HG02973 (cell line): ENCODE data around the gene TRAPPC14.
A peak's percentile ranks its signal among the peaks of the same experiment; 100 is the strongest.
"Not testable (repeated sequence)": the region's sequence is repeated elsewhere in the genome, so short reads cannot be mapped to it uniquely, and the experiment has no call there.

Source experiments
- ATAC-seq: cut with Tn5 transposase; IDR thresholded peaks from one replicate; pipeline ENCODE4 v1.9.1; 2021; ENCODE audit warnings: moderate library complexity; ENCODE audit not compliant: unreplicated experiment

The TRAPPC14 gene, protein sequence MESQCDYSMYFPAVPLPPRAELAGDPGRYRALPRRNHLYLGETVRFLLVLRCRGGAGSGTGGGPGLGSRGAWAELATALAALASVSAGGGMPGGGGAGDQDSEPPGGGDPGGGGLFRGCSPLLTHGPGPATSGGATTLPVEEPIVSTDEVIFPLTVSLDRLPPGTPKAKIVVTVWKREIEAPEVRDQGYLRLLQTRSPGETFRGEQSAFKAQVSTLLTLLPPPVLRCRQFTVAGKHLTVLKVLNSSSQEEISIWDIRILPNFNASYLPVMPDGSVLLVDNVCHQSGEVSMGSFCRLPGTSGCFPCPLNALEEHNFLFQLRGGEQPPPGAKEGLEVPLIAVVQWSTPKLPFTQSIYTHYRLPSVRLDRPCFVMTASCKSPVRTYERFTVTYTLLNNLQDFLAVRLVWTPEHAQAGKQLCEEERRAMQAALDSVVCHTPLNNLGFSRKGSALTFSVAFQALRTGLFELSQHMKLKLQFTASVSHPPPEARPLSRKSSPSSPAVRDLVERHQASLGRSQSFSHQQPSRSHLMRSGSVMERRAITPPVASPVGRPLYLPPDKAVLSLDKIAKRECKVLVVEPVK

GRCh38 chr7:100158229-100159098 is at the start of gene TRAPPC14:
Gene TRAPPC14, minus strand, starts transcription at chr7:100158723. Its CDS starts 224 bp downstream, at chr7:100158499.
- peak; percentile 71 for ATAC-seq

DNA sequence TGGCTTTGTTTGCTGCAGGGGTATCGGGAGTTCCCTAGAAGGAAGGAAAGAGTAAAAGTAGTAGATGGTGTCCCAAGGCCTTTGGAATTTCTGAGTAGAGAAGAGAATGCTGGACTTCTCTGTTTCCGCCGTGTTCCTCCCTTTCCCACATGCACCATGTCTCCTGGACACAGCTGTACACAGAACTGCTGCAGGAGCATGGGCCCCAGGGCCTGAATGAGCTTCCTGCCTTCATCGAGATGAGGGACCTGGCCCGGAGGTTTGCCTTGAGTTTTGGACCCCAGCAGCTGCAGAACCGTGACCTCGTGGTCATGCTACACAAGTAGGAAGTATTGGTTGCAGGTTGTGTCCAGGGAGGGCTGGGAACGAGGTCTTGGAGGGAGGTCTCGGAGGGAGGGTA is 45.9 kb upstream of the TRAPPC14 start:
- no peak for ATAC-seq

GRCh38 chr7:100200693-100201092 is 42.2 kb upstream of the TRAPPC14 start:
- no peak for ATAC-seq

DNA sequence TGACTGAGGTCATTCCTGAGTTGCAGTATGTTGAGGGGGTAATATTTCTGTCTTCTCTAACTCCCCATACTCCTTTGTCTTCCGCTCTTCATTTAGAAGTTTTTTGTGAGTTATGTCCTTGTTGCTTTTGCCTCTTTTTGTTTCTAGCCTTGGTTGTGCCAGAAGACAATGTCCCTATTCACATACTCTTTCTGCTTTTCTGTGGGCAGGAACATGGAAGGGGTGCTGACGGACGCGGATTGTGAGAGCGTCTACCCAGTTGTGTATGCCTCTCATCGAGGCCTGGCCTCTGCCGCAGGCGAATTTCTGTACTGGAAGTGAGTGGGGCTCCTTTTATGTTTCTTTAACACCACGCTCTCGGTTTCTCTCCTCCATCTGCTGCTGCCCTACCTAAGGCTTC is 39.7 kb upstream of the TRAPPC14 start:
- no peak for ATAC-seq

- not testable (repeated sequence) for ATAC-seq
Observed at GRCh38 chr7:100195901-100196322, 37.4 kb upstream of the TRAPPC14 start.

GRCh38 chr7:100195222-100195621 is 36.7 kb upstream of the TRAPPC14 start:
- ATAC-seq = no peak

DNA sequence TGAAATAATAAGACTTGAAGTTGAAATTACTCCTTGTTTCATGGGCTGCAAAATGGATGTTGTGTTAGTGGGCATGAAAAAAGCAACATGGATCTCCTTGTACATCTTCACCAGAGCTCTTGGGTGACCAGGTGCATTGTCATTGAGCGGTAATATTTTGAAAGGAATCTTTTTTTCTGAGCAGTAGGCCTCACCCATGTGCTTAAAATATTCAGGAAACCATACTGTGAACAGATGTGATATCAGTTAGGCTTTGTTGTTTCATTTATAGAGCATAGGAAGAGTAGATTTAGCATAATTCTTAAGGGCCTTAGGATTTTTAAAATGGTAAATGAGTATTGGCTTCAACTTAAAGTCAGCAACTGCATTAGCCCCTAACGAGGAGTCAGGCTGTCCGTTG is 34.4 kb upstream of the TRAPPC14 start:
- ATAC-seq = no peak

GRCh38 chr7:100192281-100192862 is 33.8 kb upstream of the TRAPPC14 start:
- not testable (repeated sequence) for ATAC-seq

- no peak for ATAC-seq
Observed at GRCh38 chr7:100191775-100192174, 33.3 kb upstream of the TRAPPC14 start.

- peak; percentile 48 for ATAC-seq
Observed at GRCh38 chr7:100190048-100190711, 31.7 kb upstream of the TRAPPC14 start.

GRCh38 chr7:100189061-100189460 is 30.5 kb upstream of the TRAPPC14 start:
- ATAC-seq = no peak

DNA sequence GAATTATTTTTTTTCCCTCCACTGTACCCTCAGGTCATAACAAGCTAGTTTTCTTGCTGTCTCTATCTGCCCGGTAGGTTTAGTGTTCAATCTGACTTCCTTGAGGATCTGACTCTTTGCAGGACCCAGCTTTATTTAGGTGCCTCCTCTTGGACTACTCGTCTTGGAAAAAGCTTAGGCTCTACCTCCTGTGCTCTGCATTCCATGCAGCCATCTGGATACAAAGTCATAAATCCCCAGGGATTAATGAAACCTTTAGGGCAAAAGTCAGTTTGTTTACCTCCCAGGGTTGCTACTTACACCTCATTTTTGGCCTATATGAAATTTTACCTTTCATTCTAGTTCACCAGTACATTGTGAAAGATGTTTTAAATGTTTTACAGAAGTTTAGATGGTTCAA is 27.2 kb upstream of the TRAPPC14 start:
- ATAC-seq = no peak

- not testable (repeated sequence) for ATAC-seq
Observed at GRCh38 chr7:100183090-100183489, 24.6 kb upstream of the TRAPPC14 start.

DNA sequence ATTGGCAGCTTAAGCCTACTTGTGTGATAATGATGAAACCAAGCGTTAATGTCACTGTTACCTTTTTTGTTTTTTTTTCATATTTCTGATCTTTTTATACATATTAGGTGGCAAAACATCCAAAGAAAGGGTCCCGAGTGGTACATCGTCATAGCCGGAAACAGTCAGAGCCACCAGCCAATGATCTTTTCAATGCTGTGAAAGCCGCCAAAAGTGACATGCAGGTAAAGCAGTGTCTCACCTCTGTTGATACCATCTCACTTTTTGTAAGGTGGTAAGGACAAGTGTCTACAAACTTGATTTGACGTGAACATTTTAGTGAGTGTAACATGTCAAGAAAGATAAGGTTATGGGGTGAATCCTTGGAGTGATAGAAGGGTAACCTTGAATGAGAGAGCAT is 24.1 kb upstream of the TRAPPC14 start:
- not testable (repeated sequence) for ATAC-seq

GRCh38 chr7:100180084-100180483 is 21.6 kb upstream of the TRAPPC14 start:
- not testable (repeated sequence) for ATAC-seq

DNA sequence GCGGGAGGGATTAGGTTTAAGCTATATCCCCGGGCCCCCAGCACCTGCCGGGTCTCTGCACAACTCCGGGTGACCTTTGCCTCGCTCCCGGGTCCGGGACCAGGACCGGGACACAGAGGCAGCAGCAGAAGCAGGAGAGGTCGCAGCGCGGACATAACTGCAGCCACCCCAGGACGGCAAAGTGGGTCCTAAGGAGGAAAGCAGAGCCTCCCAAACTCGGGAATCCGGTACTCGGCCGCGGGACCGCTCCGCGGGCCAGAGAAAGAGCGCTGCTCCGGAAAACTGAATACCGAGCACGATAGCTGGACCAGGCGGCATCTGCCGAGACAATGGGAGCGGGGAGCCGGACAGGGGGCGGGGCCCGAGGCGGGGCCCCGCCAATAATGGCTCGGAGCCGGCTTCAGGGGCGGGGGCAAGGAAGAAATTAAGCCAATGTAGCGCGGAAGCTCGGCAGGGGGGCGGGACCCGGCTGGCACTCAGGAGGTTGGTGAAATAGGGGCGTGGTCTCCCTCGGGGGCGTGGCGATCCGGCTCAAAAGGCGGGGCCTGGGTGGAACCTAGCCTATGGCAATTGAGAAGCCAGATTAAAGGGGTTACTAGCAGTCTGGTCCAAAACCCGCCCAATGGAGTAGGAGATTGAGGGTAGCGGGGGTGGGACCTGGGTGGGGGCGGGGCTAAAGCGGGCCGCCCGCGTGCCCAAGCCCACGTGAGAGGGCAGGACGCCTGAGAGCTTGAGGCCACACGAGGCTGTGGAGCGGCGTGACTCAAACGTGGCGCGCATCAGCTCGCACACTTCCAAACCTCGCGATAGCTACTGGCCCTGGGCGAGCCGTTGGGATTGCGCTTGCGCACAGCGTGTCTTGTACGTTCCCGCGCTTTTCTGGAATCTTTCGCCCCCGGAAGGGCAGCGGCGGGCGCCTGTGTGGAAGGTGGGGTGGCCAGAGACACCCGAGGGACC is 18.8 kb upstream of the TRAPPC14 start, which contains the start of the genes GPC2 and STAG3:
GPC2 (minus strand) TSS at position 337 of the 957 bp plus-strand sequence; CDS start at position 155, 182 bp downstream.
STAG3 (plus strand) TSS at position 874 of the 957 bp plus-strand sequence. CDS start 2,639 bp downstream, outside the sequence.
- ATAC-seq = peak; percentile 78

- no peak for ATAC-seq
Observed at GRCh38 chr7:100176096-100177044, 17.8 kb upstream of the TRAPPC14 start.
